IPS-18a (cell line): ENCODE data around the gene THSD7B.

Experiments used
- H3K27ac ChIP-seq: one replicate; pipeline ENCODE4 v1.5.1; 2013; ENCODE audit warnings: low read length
- H3K27me3 ChIP-seq: one replicate; pipeline ENCODE4 v1.6.1; 2013; ENCODE audit warnings: mild to moderate bottlenecking, low read length; ENCODE audit not compliant: control insufficient read depth, insufficient read depth
- H3K36me3 ChIP-seq: one replicate; pipeline ENCODE4 v1.6.1; 2013; ENCODE audit warnings: low read depth, low read length; ENCODE audit not compliant: control insufficient read depth
- H3K4me1 ChIP-seq: one replicate; pipeline ENCODE4 v1.6.1; 2013; ENCODE audit warnings: low read depth, low read length; ENCODE audit not compliant: control insufficient read depth
- H3K4me3 ChIP-seq: one replicate; pipeline ENCODE4 v1.5.1; 2013; ENCODE audit warnings: low read length
- H3K9ac ChIP-seq: one replicate; pipeline ENCODE4 v1.6.1; 2013; ENCODE audit warnings: mild to moderate bottlenecking, low read length, moderate library complexity
- H3K9me3 ChIP-seq: one replicate; pipeline ENCODE4 v1.6.1; 2013; ENCODE audit warnings: low read depth, low read length; ENCODE audit not compliant: control insufficient read depth

The THSD7B gene

DNA sequence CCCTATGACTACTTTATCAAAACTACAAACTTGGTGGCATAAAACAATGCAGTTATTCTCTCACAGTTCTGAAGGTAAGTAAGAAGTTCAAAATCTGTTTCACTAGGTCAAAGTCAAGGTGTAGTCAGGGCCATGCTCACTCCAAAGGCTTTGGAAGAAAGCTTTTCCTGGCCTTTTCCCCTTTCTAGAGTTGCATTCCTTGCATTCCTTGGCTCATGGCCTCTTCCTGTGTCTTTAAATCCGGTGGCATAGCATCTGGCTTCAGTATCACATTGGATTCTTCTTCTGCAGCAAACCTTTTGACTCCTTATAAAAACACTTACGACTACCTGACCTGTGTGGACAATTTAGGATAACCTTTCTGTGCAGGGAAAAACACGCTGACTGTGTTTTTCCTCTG is 655.4 kb downstream of the THSD7B start:
- Histone ChIP-seq H3K4me3 (no peak overlapping the region), H3K9me3 (no peaks in the 10 kb centered on the region), H3K36me3 (no peaks in the 10 kb centered on the region), H3K9ac (no peak overlapping the region), H3K27ac (no peak overlapping the region), H3K27me3 (no peaks in the 10 kb centered on the region), H3K4me1 (no peaks in the 10 kb centered on the region)

DNA sequence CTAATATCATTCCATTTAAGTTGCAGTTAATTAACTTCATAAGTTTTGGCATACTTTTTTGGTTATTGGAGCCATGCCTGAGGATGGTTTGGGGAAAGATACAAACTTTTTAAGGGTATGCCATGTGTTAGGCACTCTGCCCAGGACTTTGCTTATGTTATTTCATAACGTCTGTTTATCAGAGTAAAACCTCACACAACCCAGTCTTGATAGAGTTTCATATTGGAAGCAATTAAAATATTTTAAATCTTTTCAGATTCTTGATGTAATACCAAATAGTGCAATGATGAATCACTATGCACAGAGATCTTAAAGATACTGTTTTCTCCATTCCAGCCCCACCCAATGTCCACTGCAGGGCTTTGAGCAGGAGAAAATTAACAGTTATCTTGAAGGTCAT is 669.8 kb downstream of the THSD7B start:
- peaks cover 4% of the 10 kb centered on the region for H3K4me1 ChIP-seq
- no peak overlapping the region for H3K27ac ChIP-seq
- no peak overlapping the region for H3K9ac ChIP-seq
- H3K4me3 ChIP-seq = no peak overlapping the region
- H3K27me3 ChIP-seq = no peaks in the 10 kb centered on the region
- no peaks in the 10 kb centered on the region for H3K9me3 ChIP-seq
- H3K36me3 ChIP-seq = no peaks in the 10 kb centered on the region

- Histone ChIP-seq H3K4me3 (no peak overlapping the region), H3K36me3 (no peaks in the 10 kb centered on the region), H3K27me3 (no peaks in the 10 kb centered on the region)
Observed at GRCh38 chr2:137437386-137437785, 672.0 kb downstream of the THSD7B start.

GRCh38 chr2:137444970-137445369 is 679.6 kb downstream of the THSD7B start:
- Histone ChIP-seq H3K36me3 (no peaks in the 10 kb centered on the region), H3K4me1 (peaks cover 14% of the 10 kb centered on the region), H3K27ac (no peak overlapping the region), H3K27me3 (no peaks in the 10 kb centered on the region), H3K4me3 (no peak overlapping the region), H3K9me3 (no peaks in the 10 kb centered on the region), H3K9ac (no peak overlapping the region)

More at GRCh38 chr2:137437386-137437785, 672.0 kb downstream of the THSD7B start:
- no peak overlapping the region for H3K27ac ChIP-seq
- H3K9me3 ChIP-seq = no peaks in the 10 kb centered on the region
- H3K4me1 ChIP-seq = no peaks in the 10 kb centered on the region
- no peak overlapping the region for H3K9ac ChIP-seq

DNA sequence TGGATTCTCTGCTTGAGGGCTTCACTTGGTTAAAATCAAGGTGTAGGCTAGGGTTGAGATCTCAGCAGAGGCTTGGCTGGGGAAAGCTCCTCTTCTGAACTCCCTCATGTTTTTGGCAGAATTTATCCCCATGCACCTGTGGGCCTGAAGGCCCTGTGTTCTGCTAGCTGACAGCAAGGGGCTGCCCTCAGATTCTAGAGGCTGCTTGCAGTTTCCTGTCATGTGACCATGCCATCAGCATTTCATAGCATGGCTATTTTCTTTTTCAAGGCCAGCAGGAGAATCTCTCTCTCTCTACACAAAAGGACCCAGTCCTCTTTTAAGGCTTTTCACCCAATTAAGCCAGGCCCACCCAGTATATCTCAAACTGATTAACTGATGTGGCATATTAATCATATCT is 684.1 kb downstream of the THSD7B start:
- H3K4me1 ChIP-seq = peaks cover 4% of the 10 kb centered on the region

DNA sequence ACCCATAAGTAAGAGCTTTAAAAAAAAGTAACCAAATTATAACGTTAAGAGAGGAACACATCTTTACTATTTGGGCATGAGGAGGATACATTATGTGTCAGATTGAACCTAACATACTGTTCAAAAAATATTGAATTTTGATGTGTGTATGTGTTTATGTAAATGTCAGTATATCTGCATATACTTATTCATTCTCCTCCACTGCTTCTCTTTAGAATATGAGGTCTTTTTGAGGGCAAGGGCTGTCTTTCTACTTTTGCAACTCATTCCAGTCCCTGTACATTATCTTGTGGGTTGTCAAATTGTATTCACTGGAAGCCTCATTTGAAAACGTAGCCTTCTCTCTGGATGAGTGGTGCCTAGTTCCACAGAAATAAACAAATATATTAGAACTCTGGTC is 689.5 kb downstream of the THSD7B start:
- Histone ChIP-seq H3K27ac (no peak overlapping the region), H3K36me3 (no peaks in the 10 kb centered on the region), H3K9ac (no peak overlapping the region), H3K4me3 (no peak overlapping the region), H3K9me3 (no peaks in the 10 kb centered on the region), H3K4me1 (no peaks in the 10 kb centered on the region), H3K27me3 (no peaks in the 10 kb centered on the region)

More for the DNA sequence above, 684.1 kb downstream of the THSD7B start:
- no peaks in the 10 kb centered on the region for H3K27me3 ChIP-seq
- H3K36me3 ChIP-seq = no peaks in the 10 kb centered on the region
- H3K27ac ChIP-seq = no peak overlapping the region
- H3K4me3 ChIP-seq = no peak overlapping the region
- no peak overlapping the region for H3K9ac ChIP-seq
- no peaks in the 10 kb centered on the region for H3K9me3 ChIP-seq

DNA sequence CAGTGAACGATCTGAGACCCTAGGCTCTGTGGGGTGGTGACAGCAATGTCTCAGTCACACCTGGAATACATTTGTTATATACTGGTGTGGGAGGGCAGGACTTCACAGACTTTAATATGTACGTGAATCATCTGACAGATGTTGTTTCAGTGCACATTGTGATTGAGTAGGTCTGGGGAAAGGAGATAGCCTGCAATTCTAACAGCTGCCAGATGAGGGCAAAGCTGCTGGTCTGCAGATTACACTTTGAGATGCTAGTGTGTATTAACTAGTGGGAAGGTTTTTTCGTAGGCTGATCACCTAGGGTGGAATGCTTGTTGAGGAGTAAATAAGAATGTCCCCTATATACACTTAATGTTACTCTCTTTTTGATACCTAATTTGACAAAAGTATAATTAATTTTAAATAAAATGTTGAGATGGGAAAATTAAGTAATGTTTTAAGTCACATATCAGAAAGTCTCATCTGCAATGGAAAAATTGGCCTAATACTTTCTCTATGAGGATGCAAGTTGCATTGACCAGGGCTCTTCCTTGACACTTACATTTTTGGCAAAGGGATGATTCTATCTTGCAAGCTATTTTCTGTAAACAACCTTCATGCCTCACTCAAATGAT is 702.0 kb downstream of the THSD7B start:
- Histone ChIP-seq H3K36me3 (no peaks in the 10 kb centered on the region), H3K4me1 (peaks cover 5% of the 10 kb centered on the region), H3K4me3 (no peak overlapping the region), H3K27me3 (no peaks in the 10 kb centered on the region), H3K27ac (no peak overlapping the region), H3K9me3 (no peaks in the 10 kb centered on the region), H3K9ac (no peak overlapping the region)

GRCh38 chr2:137493261-137493660 is 727.9 kb downstream of the THSD7B start:
- no peaks in the 10 kb centered on the region for H3K9me3 ChIP-seq

DNA sequence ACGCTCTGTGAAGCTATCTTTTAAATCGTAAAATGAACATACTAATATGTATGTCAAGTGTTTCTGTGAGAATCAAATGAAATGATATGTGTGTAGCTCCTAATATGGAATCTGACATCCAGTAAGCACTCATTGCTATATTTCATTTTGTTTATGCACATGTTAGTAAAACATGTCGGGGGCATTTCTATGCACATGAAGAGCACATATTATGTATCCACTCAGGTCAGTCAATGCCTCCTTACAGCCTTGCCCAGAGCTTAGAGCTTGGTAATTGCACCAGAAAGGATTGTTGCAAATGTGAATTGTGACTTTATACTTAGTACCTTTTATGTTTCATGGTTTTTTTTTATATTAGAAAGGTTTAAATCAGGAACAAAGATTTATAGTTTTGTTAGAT is 735.3 kb downstream of the THSD7B start:
- Histone ChIP-seq H3K4me1 (no peaks in the 10 kb centered on the region), H3K27ac (no peak overlapping the region), H3K9me3 (no peaks in the 10 kb centered on the region), H3K9ac (no peak overlapping the region), H3K27me3 (no peaks in the 10 kb centered on the region), H3K4me3 (no peak overlapping the region), H3K36me3 (no peaks in the 10 kb centered on the region)

More at GRCh38 chr2:137493261-137493660, 727.9 kb downstream of the THSD7B start:
- H3K9ac ChIP-seq = no peak overlapping the region
- H3K36me3 ChIP-seq = no peaks in the 10 kb centered on the region
- H3K27ac ChIP-seq = no peak overlapping the region
- H3K4me3 ChIP-seq = no peak overlapping the region
- H3K27me3 ChIP-seq = no peaks in the 10 kb centered on the region
- H3K4me1 ChIP-seq = no peaks in the 10 kb centered on the region

DNA sequence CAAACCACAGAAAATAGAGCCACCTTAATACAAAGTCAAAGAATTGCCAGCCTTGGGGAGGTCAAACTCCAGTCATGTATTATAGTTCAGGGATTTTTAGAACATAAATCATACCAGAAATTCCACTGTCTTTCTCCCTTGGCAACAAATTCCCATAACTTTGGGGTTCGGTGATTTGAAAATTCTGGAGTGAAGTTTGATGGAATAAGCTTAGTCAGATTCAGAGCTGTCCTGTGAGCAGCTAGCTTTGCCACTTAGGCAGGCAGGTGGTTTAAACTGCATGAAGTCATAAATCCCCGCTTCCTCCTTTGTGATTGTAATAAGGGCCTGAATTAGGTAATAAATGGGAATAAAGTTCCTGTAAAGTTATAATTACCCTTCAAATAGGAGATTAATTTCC is 741.9 kb downstream of the THSD7B start:
- no peak overlapping the region for H3K4me3 ChIP-seq
- H3K9ac ChIP-seq = no peak overlapping the region
- no peak overlapping the region for H3K27ac ChIP-seq
- H3K4me1 ChIP-seq = peaks cover 17% of the 10 kb centered on the region
- H3K9me3 ChIP-seq = no peaks in the 10 kb centered on the region
- H3K27me3 ChIP-seq = no peaks in the 10 kb centered on the region
- no peaks in the 10 kb centered on the region for H3K36me3 ChIP-seq

DNA sequence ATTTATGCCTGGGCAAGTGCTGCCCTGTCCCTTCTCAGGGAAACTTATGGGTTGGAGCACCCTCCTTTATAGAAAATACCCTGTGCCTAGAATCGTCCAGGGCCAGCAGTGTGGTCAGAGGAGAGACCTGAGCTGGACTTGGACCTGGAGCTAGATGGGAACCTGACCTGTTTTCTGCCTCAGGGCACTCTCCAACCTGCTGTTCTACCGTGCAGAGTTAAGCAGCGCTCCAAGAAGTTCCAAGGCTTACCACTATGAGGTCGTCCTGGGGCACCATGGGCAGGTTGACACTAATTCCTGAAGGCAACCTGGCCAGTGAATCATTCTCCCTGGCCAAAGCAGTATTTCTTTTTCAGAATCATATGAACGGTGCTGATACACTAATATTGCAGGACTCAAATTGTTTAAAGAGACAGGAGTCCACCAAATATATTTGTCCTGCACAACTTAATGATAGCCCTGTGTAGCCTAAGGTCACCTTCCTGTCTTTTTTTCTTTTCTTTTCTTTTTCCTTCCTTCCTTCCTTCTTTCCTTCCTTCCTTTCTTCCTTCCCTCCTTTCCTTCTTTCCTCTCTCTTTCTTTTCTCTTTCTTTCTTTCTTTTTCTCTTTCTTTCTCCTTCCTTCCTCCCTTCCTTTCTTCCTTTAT is 743.5 kb downstream of the THSD7B start:
- Histone ChIP-seq H3K27me3 (no peaks in the 10 kb centered on the region), H3K9me3 (no peaks in the 10 kb centered on the region), H3K4me3 (no peak overlapping the region), H3K4me1 (peaks cover 17% of the 10 kb centered on the region), H3K9ac (no peak overlapping the region), H3K27ac (no peak overlapping the region), H3K36me3 (no peaks in the 10 kb centered on the region)

DNA sequence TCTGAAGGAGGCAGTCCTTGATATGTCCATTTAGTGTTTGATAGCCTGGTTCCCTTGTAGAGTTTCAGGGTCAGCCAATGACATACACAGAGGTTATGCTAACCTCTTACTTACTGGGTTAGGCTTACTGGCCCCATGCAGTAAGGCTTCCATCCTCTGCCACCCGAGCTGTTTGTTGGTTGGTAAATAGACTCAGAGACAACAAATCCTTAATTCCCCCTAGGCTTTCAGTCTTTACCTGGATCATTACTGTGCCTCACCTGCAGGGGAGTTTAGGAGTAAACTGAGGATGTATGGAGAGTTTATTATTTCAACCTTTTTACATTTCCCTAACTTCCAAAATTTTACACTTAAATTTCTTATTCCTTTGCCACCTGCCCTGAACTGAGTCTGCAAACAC is 746.2 kb downstream of the THSD7B start:
- no peaks in the 10 kb centered on the region for H3K27me3 ChIP-seq
- no peaks in the 10 kb centered on the region for H3K36me3 ChIP-seq
- no peak overlapping the region for H3K9ac ChIP-seq
- H3K27ac ChIP-seq = no peak overlapping the region
- H3K9me3 ChIP-seq = no peaks in the 10 kb centered on the region
- peaks cover 13% of the 10 kb centered on the region for H3K4me1 ChIP-seq
- H3K4me3 ChIP-seq = no peak overlapping the region
